Thymus (tissue), 11 donors: ENCODE measurements around the gene CABLES2. TPM values are rescaled to one million over a fixed set of nuclear protein-coding genes. Genes with fewer than 3 reads are reported as not detected.

Source experiments
- DNase-seq, 9 donors: peaks; one replicate each; pipeline ENCODE4 v3.0.0-alpha.2; 2013; ENCODE audit warnings: low spot score in 9 of 9, low read depth in 6 of 9, missing footprints in 1 of 9
- H3K27ac ChIP-seq, 2 donors: one replicate each; pipeline ENCODE4 v1.5.1; 2013; ENCODE audit warnings: control low read depth in 1 of 2, low read depth in 1 of 2, low read length in 1 of 2, mild to moderate bottlenecking in 1 of 2, moderate library complexity in 1 of 2
- H3K27me3 ChIP-seq, 2 donors: one replicate each; pipeline ENCODE4 v1.5.1; 2013; ENCODE audit warnings: low read length in 1 of 2; ENCODE audit not compliant: control insufficient read depth in 2 of 2, insufficient read depth in 1 of 2
- H3K36me3 ChIP-seq, 2 donors: one replicate each; pipeline ENCODE4 v1.5.1; 2013; ENCODE audit warnings: low read length in 1 of 2, mild to moderate bottlenecking in 1 of 2, moderate library complexity in 1 of 2; ENCODE audit not compliant: control insufficient read depth in 2 of 2, insufficient read depth in 2 of 2
- H3K4me1 ChIP-seq, 2 donors: one replicate each; pipeline ENCODE4 v1.5.1; 2013; ENCODE audit warnings: low read length in 2 of 2; ENCODE audit not compliant: control insufficient read depth in 2 of 2, insufficient read depth in 2 of 2
- H3K4me3 ChIP-seq, 2 donors: one replicate each; pipeline ENCODE4 v1.5.1; 2013; ENCODE audit warnings: low read length in 2 of 2, control low read depth in 1 of 2, mild to moderate bottlenecking in 1 of 2
- H3K9me3 ChIP-seq, 2 donors: one replicate each; pipeline ENCODE4 v1.5.1; 2013; ENCODE audit warnings: low read length in 1 of 2, mild to moderate bottlenecking in 1 of 2; ENCODE audit not compliant: control insufficient read depth in 2 of 2, insufficient read depth in 1 of 2
- WGBS: extraction: QIAGEN DNeasy Blood & Tissue Kit; methylation state at CpG from one replicate; pipeline ENCODE4 v1.1.7; 2013; 5-methylcytosine and 5-hydroxymethylcytosine counted together
- polyA plus RNA-seq: library from polyadenylated mRNA; stranded (reverse); fragments of 200-250 nt; gene quantifications from one replicate; pipeline ENCODE4 v1.2.3, GENCODE V29; 2013
- total RNA-seq: library from RNA; stranded (reverse); fragments of 120-200 nt; gene quantifications from one replicate; pipeline ENCODE4 v1.2.4, GENCODE V29; 2013
- donor health status: healthy.

Gene CABLES2
- total and polyA plus RNA-seq, 2 donors, result 2.0 to 3.5 TPM

- H3K4me1 ChIP-seq, result no peaks in the 10 kb centered on the region
- H3K27me3 ChIP-seq, result peaks cover 0 to 6% of the 10 kb centered on the region in 2 donors
- WGBS, result 89% methylated on average over 24 of the region's 24 CpGs
- H3K36me3 ChIP-seq, result no peaks in the 10 kb centered on the region
- H3K27ac ChIP-seq, result no peak overlapping the region
- no peak overlapping the region for H3K4me3 ChIP-seq
- DNase-seq, result no peak
- no peaks in the 10 kb centered on the region for H3K9me3 ChIP-seq
These were observed 8.4 kb upstream of the CABLES2 start for GRCh38 chr20:62415354-62416111.

GRCh38 chr20:62413896-62414481 lies 6.9 kb upstream of the CABLES2 start:
- no peak for DNase-seq
- 93% methylated on average over 22 of the region's 22 CpGs for WGBS
- no peak overlapping the region for H3K4me3 ChIP-seq
- H3K27ac ChIP-seq, result no peak overlapping the region
- H3K9me3 ChIP-seq, result no peaks in the 10 kb centered on the region
- peaks cover 0 to 22% of the 10 kb centered on the region in 2 donors for H3K27me3 ChIP-seq
- no peaks in the 10 kb centered on the region for H3K36me3 ChIP-seq
- peaks cover 0 to 9% of the 10 kb centered on the region in 2 donors for H3K4me1 ChIP-seq

- H3K36me3 ChIP-seq, result no peaks in the 10 kb centered on the region
- H3K4me1 ChIP-seq, result peaks cover 0 to 9% of the 10 kb centered on the region in 2 donors
- H3K27me3 ChIP-seq, result peaks cover 0 to 30% of the 10 kb centered on the region in 2 donors
- no peak for DNase-seq
- no peaks in the 10 kb centered on the region for H3K9me3 ChIP-seq
- H3K27ac ChIP-seq, result no peak overlapping the region
- H3K4me3 ChIP-seq, result no peak overlapping the region
- 95% methylated on average over 11 of the region's 11 CpGs for WGBS
These were observed 6.0 kb upstream of the CABLES2 start for GRCh38 chr20:62413025-62413570.

GRCh38 chr20:62412194-62413024 lies 5.3 kb upstream of the CABLES2 start:
- 85% methylated on average over 22 of the region's 22 CpGs for WGBS
- H3K4me3 ChIP-seq, result no peak overlapping the region
- H3K9me3 ChIP-seq, result no peaks in the 10 kb centered on the region
- H3K27ac ChIP-seq, result no peak overlapping the region
- H3K36me3 ChIP-seq, result no peaks in the 10 kb centered on the region
- peaks cover 3 to 14% of the 10 kb centered on the region in 2 donors for H3K4me1 ChIP-seq
- no peak for DNase-seq
- peaks cover 0 to 33% of the 10 kb centered on the region in 2 donors for H3K27me3 ChIP-seq

- WGBS, result 90% methylated on average over 24 of the region's 24 CpGs
- H3K27ac ChIP-seq, result no peak overlapping the region
- H3K36me3 ChIP-seq, result no peaks in the 10 kb centered on the region
- peaks cover 0 to 33% of the 10 kb centered on the region in 2 donors for H3K27me3 ChIP-seq
- no peaks in the 10 kb centered on the region for H3K9me3 ChIP-seq
- H3K4me1 ChIP-seq, result peaks cover 5 to 15% of the 10 kb centered on the region in 2 donors
- no peak overlapping the region for H3K4me3 ChIP-seq
- DNase-seq, result no peak
These were observed 4.6 kb upstream of the CABLES2 start for GRCh38 chr20:62411479-62412193.

GRCh38 chr20:62410746-62411478 lies 3.8 kb upstream of the CABLES2 start:
- H3K9me3 ChIP-seq, result peaks cover 0 to 2% of the 10 kb centered on the region in 2 donors
- no peak for DNase-seq
- peaks cover 0 to 33% of the 10 kb centered on the region in 2 donors for H3K27me3 ChIP-seq
- H3K4me1 ChIP-seq, result peaks cover 12 to 22% of the 10 kb centered on the region in 2 donors
- H3K4me3 ChIP-seq, result no peak overlapping the region
- WGBS, result 93% methylated on average over 19 of the region's 19 CpGs
- no peaks in the 10 kb centered on the region for H3K36me3 ChIP-seq
- H3K27ac ChIP-seq, result no peak overlapping the region

- no peak overlapping the region for H3K4me3 ChIP-seq
- no peak overlapping the region for H3K27ac ChIP-seq
- H3K36me3 ChIP-seq, result no peaks in the 10 kb centered on the region
- peaks cover 12 to 25% of the 10 kb centered on the region in 2 donors for H3K4me1 ChIP-seq
- WGBS, result 12% methylated on average over 30 of the region's 30 CpGs
- peak in 2 of 9 donors; percentile 28 to 43 for DNase-seq
- peaks cover 0 to 33% of the 10 kb centered on the region in 2 donors for H3K27me3 ChIP-seq
- H3K9me3 ChIP-seq, result peaks cover 0 to 2% of the 10 kb centered on the region in 2 donors
These were observed 3.1 kb upstream of the CABLES2 start for GRCh38 chr20:62409931-62410745.
